ENCODE measurements around the gene MICAL2. TPM values are rescaled to one million over a fixed set of nuclear protein-coding genes. Genes with fewer than 3 reads are reported as not detected.

The MICAL2 gene
- total RNA-seq, 2 experiments from 2014 or later: not detected

GRCh38 chr11:12232817-12233601, 122.6 kb downstream of the MICAL2 start:
- intact Hi-C loops (cut with micrococcal nuclease; ENCODE audit: unreplicated experiment): loop anchor here (10.0 kb wide), 1 partner anchor 108 kb away; no protein-coding TSS in a partner anchor
- no peaks in the 10 kb centered on the region for H3K9me2 ChIP-seq (ENCODE audit: insufficient read depth, low read length)
- DNase-seq (ENCODE audit: low spot score): no peak
- H3K4me1 ChIP-seq (ENCODE audit: insufficient read depth, low read length, poor library complexity, severe bottlenecking): no peaks in the 10 kb centered on the region
- no peak overlapping the region for H3K27ac ChIP-seq (ENCODE audit: low read depth, low read length, poor library complexity, severe bottlenecking)
- ChIA-PET CTCF (ENCODE audit: unreplicated experiment) (no interaction called here), POLR2A (no interaction called here)
- no peak for TF ChIP-seq CTCF (conservative IDR thresholded peaks at IDR 0.05; ENCODE audit: low read length)
- TF ChIP-seq EZH2phosphoT487 (IDR thresholded peaks at IDR 0.05; ENCODE audit: borderline replicate concordance, low read depth, low read length): no peak
- H3K79me2 ChIP-seq (ENCODE audit: insufficient read depth, low read depth, low read length): no peaks in the 10 kb centered on the region
- no peaks in the 10 kb centered on the region for H4K20me1 ChIP-seq (ENCODE audit: insufficient read depth, low read length)
- no TSS peak for BruUV-seq (replicated peaks)
- H3K4me3 ChIP-seq (ENCODE audit: low read depth, low read length, poor library complexity, severe bottlenecking): no peak overlapping the region
- no peaks in the 10 kb centered on the region for H3K9me3 ChIP-seq (ENCODE audit: low read length)
- no peaks in the 10 kb centered on the region for H3K36me3 ChIP-seq (ENCODE audit: insufficient read depth, low read length)
- no peak overlapping the region for H3K4me2 ChIP-seq (ENCODE audit: low read length)
- no peak overlapping the region for H2AFZ ChIP-seq (ENCODE audit: low read length)

- no peak overlapping the region for H3K4me2 ChIP-seq (ENCODE audit: low read length)
- ChIA-PET CTCF (ENCODE audit: unreplicated experiment) (no interaction called here), POLR2A (no interaction called here)
- H3K9me2 ChIP-seq (ENCODE audit: insufficient read depth, low read length): no peaks in the 10 kb centered on the region
- TF ChIP-seq CTCF (conservative IDR thresholded peaks at IDR 0.05; ENCODE audit: low read length) (no peak), EZH2phosphoT487 (IDR thresholded peaks at IDR 0.05; ENCODE audit: borderline replicate concordance, low read depth, low read length) (no peak)
- H3K79me2 ChIP-seq (ENCODE audit: insufficient read depth, low read depth, low read length): no peaks in the 10 kb centered on the region
- intact Hi-C loops (cut with micrococcal nuclease; ENCODE audit: unreplicated experiment): loop anchor here (10.0 kb wide), 1 partner anchor 109 kb away; no protein-coding TSS in a partner anchor
- no peaks in the 10 kb centered on the region for H3K36me3 ChIP-seq (ENCODE audit: insufficient read depth, low read length)
- DNase-seq (ENCODE audit: low spot score): no peak
- H3K4me3 ChIP-seq (ENCODE audit: low read depth, low read length, poor library complexity, severe bottlenecking): no peak overlapping the region
- H3K4me1 ChIP-seq (ENCODE audit: insufficient read depth, low read length, poor library complexity, severe bottlenecking): no peaks in the 10 kb centered on the region
- H3K27ac ChIP-seq (ENCODE audit: low read depth, low read length, poor library complexity, severe bottlenecking): no peak overlapping the region
- BruUV-seq (replicated peaks): no TSS peak
- no peaks in the 10 kb centered on the region for H3K9me3 ChIP-seq (ENCODE audit: low read length)
- H2AFZ ChIP-seq (ENCODE audit: low read length): no peak overlapping the region
- no peaks in the 10 kb centered on the region for H4K20me1 ChIP-seq (ENCODE audit: insufficient read depth, low read length)
These were observed 123.2 kb downstream of the MICAL2 start for GRCh38 chr11:12233602-12233925.

GRCh38 chr11:12234221-12234620, 123.8 kb downstream of the MICAL2 start:
- H3K9me3 ChIP-seq (ENCODE audit: low read length): no peaks in the 10 kb centered on the region
- H3K27ac ChIP-seq (ENCODE audit: low read depth, low read length, poor library complexity, severe bottlenecking): no peak overlapping the region
- no peaks in the 10 kb centered on the region for H4K20me1 ChIP-seq (ENCODE audit: insufficient read depth, low read length)
- no peaks in the 10 kb centered on the region for H3K36me3 ChIP-seq (ENCODE audit: insufficient read depth, low read length)
- ChIA-PET CTCF (ENCODE audit: unreplicated experiment) (no interaction called here), POLR2A (no interaction called here)
- DNase-seq (ENCODE audit: low spot score): no peak
- no peaks in the 10 kb centered on the region for H3K79me2 ChIP-seq (ENCODE audit: insufficient read depth, low read depth, low read length)
- H3K4me3 ChIP-seq (ENCODE audit: low read depth, low read length, poor library complexity, severe bottlenecking): no peak overlapping the region
- intact Hi-C loops (cut with micrococcal nuclease; ENCODE audit: unreplicated experiment): loop anchor here (10.0 kb wide), 1 partner anchor 109 kb away; no protein-coding TSS in a partner anchor
- H2AFZ ChIP-seq (ENCODE audit: low read length): no peak overlapping the region
- no peak overlapping the region for H3K4me2 ChIP-seq (ENCODE audit: low read length)
- BruUV-seq (replicated peaks): no TSS peak
- TF ChIP-seq EZH2phosphoT487 (IDR thresholded peaks at IDR 0.05; ENCODE audit: borderline replicate concordance, low read depth, low read length): no peak
- no peak for TF ChIP-seq CTCF (conservative IDR thresholded peaks at IDR 0.05; ENCODE audit: low read length)
- H3K9me2 ChIP-seq (ENCODE audit: insufficient read depth, low read length): no peaks in the 10 kb centered on the region
- no peaks in the 10 kb centered on the region for H3K4me1 ChIP-seq (ENCODE audit: insufficient read depth, low read length, poor library complexity, severe bottlenecking)

Data from OCI-LY7 (cell line).